GM04503 (cell line): ENCODE results near the gene ING1.
A peak's percentile ranks its signal among the peaks of the same experiment; 100 is the strongest.
"Not testable (repeated sequence)": the region's sequence is repeated elsewhere in the genome, so short reads cannot be mapped to it uniquely, and the experiment has no call there.

Source experiments
- DNase-seq: peaks from one replicate; pipeline ENCODE4 v3.0.0-alpha.2; 2012; ENCODE audit warnings: low read depth

ING1 gene

GRCh38 chr13:110715395-110716246, 2.1 kb downstream of the ING1 start:
- DNase-seq, result peak; percentile 99

GRCh38 chr13:110716247-110716515, 2.7 kb downstream of the ING1 start:
- DNase-seq, result no peak

GRCh38 chr13:110719036-110719710, 5.7 kb downstream of the ING1 start:
- DNase-seq, result no peak

GRCh38 chr13:110722971-110723370, 9.5 kb downstream of the ING1 start:
- no peak for DNase-seq

GRCh38 chr13:110723598-110723997, 10.1 kb downstream of the ING1 start:
- DNase-seq, result no peak

GRCh38 chr13:110726153-110726552, 12.7 kb downstream of the ING1 start:
- not testable (repeated sequence) for DNase-seq

GRCh38 chr13:110726726-110727125, 13.2 kb downstream of the ING1 start:
- no peak for DNase-seq

GRCh38 chr13:110731072-110731471, 17.6 kb downstream of the ING1 start:
- no peak for DNase-seq

- DNase-seq, result no peak
Observed at GRCh38 chr13:110734561-110734960, 21.1 kb downstream of the ING1 start.

- DNase-seq, result no peak
Observed at GRCh38 chr13:110737555-110737954, 24.1 kb downstream of the ING1 start.

GRCh38 chr13:110743687-110744086, 30.2 kb downstream of the ING1 start:
- no peak for DNase-seq

GRCh38 chr13:110746438-110746837, 32.9 kb downstream of the ING1 start:
- peak; percentile 12 for DNase-seq

GRCh38 chr13:110748271-110748670, 34.8 kb downstream of the ING1 start:
- no peak for DNase-seq

- peak; percentile 11 for DNase-seq
Observed at GRCh38 chr13:110756219-110756631, 42.7 kb downstream of the ING1 start.

- no peak for DNase-seq
Observed at GRCh38 chr13:110757296-110757695, 43.8 kb downstream of the ING1 start.

- peak; percentile 30 for DNase-seq
Observed at GRCh38 chr13:110758195-110758805, 44.8 kb downstream of the ING1 start.

GRCh38 chr13:110759710-110760109, 46.2 kb downstream of the ING1 start:
- no peak for DNase-seq

GRCh38 chr13:110760611-110761010, 47.1 kb downstream of the ING1 start:
- DNase-seq, result no peak

- DNase-seq, result no peak
Observed at GRCh38 chr13:110766671-110767430, 53.4 kb downstream of the ING1 start.

GRCh38 chr13:110767476-110767875, 54.0 kb downstream of the ING1 start:
- no peak for DNase-seq

GRCh38 chr13:110769097-110769496, 55.6 kb downstream of the ING1 start:
- no peak for DNase-seq

- no peak for DNase-seq
Observed at GRCh38 chr13:110770678-110771077, 57.2 kb downstream of the ING1 start.
